OCI-LY3 (cell line): ENCODE results near the gene SERPINB10.

Source experiments
- EZH2phosphoT487 ChIP-seq: fragments of 200-600 bp; shearing (Covaris generic); IDR thresholded peaks from 2 replicates; pipeline ENCODE4 v1.6.1; 2018; ENCODE audit warnings: antibody characterized with exemption, mixed run types, low read depth
- TF ChIP-seq, protein P1 (sequence below): fragments of 200-600, 300-600 bp; sonication (generic); IDR thresholded peaks from 2 replicates; pipeline ENCODE4 v1.5.1; 2014; ENCODE audit warnings: antibody characterized with exemption, low read length, low read depth

DNA sequence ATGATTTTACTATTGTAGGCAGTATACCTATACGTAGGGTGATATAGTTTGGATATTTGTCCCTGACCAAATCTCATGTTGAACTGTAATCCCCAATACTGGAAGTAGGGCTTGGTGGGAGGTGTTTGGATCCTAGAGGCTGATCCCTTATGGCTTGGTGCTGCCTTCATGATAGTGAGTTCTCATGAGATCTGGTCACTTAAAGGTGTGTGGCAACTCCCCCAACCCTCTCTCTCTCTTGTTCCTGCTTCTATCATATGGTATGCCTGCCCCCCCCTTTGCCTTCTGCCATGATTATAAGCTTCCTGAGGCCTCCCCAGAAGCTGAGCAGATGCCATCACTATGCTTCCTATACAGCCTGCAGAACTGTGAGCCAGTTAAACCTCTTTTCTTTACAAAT lies 1.7 kb upstream of the SERPINB10 start:
- TF ChIP-seq EZH2phosphoT487, result no peak
- TF ChIP-seq, protein P1, sequence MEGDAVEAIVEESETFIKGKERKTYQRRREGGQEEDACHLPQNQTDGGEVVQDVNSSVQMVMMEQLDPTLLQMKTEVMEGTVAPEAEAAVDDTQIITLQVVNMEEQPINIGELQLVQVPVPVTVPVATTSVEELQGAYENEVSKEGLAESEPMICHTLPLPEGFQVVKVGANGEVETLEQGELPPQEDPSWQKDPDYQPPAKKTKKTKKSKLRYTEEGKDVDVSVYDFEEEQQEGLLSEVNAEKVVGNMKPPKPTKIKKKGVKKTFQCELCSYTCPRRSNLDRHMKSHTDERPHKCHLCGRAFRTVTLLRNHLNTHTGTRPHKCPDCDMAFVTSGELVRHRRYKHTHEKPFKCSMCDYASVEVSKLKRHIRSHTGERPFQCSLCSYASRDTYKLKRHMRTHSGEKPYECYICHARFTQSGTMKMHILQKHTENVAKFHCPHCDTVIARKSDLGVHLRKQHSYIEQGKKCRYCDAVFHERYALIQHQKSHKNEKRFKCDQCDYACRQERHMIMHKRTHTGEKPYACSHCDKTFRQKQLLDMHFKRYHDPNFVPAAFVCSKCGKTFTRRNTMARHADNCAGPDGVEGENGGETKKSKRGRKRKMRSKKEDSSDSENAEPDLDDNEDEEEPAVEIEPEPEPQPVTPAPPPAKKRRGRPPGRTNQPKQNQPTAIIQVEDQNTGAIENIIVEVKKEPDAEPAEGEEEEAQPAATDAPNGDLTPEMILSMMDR, result no peak
